GM21786 (cell line): Measurements from ENCODE around the gene HSPH1.

ENCODE experiments used
- ATAC-seq: cut with Tn5 transposase; IDR thresholded peaks from one replicate; pipeline ENCODE4 v1.9.1; 2021; ENCODE audit not compliant: unreplicated experiment

The HSPH1 gene

DNA sequence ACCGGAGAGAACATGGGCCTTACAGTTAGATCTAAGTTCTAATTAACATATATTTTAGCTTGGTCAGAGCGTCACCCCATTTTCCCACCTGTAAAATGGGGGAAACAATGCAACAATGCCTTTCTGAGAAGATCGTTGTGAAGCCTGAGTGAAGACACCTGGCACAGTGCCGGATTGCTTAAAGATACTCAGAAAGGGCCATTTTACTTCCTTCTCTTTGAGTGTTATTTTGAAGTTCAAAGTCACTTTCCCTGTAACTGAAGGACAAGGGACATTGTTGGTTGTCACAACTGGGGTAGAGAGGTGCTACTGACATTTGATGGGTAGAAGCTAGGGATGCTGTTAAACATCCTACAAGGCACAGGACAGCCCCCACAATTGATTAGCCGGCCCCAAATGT, 28.1 kb downstream of the HSPH1 start:
- no peak for ATAC-seq

DNA sequence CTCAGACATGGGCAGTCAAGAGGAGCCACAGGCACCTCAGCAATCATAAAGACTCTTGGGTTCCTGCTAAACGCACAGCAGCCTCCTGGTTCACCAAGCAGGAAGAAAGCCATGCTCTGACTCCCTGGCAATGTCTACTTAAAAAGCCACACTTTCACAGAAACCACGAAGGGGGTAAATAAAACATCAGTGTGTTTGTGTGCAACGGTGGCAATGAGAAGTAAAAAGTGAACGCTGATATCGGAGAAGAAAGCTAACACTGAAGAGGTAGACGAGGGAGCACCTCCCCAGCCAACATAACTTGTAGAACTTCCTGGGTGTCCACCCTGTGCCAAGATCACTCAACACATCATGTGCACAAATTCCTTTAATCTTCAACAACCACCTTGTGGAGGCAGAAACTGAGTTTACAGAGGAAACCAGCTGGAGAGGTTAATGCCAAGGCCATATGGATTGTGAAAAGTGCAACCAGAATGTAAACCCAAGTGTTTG, 30.2 kb downstream of the HSPH1 start:
- ATAC-seq: no peak

DNA sequence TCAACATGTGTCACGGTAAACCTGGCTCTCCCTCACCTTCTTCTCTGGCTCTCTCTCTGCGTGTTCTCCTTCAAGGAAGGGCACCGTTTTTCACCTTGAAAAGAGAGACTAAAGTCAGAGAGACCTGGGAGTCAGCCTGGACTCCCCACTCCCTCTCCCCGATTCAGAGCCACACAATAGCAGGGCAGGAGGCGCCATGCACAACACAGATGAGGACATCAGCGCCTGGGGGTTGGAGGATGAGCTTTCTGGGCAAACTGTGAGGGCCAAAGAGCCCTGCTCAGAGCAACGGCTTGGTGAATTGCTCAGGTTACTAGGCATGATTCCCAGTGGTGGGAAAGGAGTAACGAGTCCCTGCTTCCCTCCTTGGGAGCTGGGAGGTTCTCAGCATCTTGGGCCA, 32.3 kb downstream of the HSPH1 start:
- ATAC-seq: no peak

DNA sequence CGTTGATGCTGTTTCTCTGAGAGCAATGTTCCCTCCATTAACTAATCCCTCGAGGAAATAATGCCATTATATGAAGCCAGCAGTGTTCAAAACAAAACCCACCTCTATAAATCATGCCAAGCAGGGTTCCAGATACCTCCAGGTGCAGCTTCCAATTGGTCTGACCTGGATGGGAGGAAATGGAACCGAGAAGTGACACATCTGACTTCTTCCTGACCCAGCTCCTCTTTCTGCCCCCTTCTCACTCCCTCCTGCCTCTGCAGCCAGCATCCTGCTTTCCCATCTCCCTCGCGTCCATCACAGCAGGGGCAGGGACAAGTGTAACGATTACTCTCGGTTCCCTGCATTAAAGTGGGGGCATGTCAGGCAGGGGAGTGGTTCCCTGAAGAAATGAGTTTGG, 37.5 kb downstream of the HSPH1 start:
- ATAC-seq: no peak

DNA sequence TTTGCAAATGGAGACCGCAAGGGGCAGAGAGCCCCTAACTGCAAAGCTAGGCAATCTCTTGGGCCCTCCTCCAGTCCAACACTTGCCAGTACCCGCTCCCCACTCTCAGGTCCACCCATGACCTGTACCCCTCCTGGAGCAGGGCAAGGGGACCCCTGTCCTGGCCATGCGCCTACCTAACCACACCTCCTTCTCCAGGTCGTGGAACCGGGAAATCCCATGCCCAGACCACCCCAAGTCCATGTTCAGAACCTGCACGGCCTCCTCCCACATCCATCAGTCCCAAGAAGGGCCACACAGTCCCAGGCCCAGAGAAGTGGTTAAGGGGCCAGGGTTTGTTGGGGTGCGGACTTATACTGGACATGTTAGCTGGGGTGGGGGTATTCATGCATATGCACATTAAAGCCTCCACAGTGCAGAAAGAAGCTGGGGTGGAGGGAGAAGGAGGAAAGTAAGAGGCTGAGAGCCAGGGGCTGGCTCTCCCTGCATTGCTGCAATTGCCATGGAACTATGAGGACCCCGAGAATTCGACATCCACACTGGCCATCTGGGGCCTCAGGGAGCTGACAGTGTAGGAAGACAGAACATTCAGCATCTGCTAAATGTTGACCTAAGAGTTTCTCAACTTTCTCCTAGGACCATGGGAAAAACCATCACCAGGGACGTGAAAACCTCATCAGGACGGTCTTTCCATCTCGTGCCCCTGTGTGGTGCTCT, 39.0 kb downstream of the HSPH1 start:
- no peak for ATAC-seq

DNA sequence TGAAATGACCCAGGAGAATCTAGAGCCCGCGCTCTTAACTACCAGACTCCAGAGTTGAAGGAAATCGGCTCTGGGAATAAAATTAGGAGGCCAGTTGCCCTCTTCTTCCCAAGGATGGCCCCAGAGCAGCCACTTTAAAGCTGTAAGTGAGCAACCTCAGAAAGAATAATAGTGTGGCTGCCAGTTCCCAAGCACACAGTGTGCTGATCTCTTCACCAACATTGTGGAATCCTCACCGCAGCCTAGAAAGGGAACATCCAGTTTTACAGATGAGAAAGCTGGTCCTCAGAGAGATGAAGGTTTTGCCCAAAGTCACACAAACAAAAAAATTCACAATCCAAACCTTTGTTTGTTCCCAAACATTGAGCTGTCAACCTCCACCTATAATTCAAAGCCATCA, 39.6 kb downstream of the HSPH1 start:
- ATAC-seq: no peak

DNA sequence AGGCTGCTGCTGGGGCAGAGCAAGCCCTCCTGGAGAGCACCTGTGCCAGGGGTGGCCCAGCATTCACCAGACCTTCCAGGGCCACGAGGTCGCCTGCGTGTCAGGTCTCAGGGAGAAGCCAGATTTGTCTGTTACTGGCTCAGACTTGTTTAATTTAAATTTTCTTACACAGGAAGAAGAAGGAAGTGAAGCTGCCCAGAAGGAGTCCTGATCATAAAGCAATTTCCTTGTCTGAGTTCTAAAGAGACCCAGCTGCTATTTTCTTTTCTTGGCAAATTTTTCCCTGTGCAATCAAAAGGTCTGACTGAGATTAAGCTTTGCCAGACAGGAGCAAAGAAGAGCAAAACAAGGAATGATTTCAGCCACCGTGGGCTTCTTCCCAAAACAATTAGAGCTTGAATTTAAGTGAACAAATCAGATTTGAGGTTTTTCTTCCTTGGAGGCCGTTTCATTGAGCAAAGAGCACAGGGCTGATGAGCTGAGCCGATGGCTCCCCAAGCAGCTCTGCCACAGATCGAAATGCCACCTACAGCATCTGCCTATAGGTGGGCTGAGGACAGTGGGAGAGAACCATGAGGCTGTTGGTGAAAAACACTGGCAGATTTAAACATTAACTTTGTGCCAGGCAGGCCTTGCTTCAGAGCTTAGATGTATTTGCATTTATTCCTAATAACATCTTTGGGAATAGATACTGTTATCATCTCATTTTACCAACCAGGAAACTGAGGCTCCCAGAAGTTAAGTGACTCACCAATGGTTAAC, 40.1 kb downstream of the HSPH1 start:
- ATAC-seq: no peak

DNA sequence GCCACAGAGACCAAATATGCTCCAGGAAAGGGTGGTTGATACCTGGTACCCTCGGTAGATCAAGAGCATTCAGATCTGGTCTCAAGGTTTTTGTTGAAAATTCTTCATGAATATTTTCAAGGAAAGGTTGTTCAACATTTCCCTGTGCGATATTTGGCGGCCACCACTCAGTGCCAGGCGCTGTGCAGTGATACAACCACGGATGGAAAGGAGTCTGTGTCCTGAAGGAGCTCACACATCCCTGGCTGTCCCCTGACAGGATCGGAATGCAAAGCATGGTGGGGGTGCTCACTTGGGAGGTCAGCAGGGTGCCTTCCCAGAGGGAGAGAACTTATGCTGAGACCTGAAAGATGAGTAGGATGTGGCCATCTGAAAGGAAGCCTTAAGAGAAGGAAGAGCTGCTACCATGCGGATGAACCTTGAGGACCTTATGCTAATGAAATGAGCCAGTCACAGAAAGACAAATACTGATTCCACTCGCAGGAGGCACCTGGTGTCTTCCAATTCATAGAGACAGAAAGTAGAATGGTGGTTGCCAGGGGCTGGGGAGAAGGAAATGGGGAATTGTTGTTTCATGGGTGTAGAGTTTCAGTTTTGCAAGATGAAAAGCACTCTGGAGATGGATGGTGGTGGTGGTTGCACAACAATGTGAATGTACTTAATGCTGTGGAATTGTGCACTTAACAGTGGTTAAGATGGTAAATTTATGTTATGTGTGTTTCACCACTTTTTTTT, 41.6 kb downstream of the HSPH1 start:
- no peak for ATAC-seq

DNA sequence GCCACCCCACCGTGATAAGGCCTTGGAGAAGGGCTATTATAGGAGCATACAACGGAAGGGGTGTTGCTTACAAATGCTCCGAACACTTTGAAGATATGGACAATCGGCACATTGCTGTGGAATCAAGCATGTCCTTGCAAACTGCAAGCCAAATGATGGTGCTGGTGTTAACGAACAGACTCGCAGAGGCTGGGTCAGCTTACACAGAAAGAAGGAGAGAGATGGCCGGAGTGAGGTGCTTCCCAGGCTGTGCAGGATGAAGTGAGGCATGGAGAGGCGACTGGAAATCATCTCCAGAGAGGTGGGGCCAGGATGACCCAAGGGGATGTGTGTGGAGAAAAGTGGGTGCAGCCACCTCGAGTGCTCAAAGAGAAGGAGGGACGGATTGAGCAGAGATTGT, 42.2 kb downstream of the HSPH1 start:
- no peak for ATAC-seq

DNA sequence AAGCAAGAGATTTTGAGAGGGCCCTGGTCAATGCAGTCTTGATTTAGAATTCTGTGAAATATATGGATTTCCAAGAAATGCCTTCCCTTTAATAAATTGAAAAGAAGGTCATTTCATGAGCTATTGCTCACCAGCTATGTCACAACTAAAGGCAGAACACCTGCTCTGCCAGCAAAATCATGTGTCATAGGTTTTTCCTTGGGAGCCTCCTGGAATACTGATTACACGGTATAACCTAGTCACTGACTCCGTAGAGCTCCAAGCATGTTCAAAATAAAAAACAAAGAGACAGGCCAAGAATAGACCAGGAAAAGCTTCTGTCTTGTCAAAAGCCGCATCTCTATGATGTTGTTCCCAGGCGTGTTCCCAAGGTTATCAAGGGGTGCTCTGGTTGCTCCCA, 45.5 kb downstream of the HSPH1 start:
- no peak for ATAC-seq

DNA sequence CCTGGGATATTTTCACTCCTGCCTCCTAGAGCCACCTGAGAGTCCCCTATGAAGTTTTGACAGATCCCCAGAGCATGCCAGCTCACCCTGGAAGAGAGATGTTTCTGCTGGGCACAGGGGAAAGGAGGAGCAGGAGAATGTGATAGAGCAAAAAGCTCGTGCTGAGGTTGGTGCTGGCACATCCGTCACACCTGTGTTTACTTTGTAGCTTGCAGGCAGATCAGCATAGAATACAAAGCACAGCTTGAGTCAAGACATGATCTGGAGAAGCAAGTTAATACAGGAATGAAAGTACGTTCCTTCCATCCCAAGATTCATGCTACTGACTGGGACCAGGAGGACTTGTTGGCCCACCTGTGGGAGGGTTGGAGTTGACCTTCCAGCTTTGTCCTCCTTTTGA, 46.1 kb downstream of the HSPH1 start:
- ATAC-seq: no peak

DNA sequence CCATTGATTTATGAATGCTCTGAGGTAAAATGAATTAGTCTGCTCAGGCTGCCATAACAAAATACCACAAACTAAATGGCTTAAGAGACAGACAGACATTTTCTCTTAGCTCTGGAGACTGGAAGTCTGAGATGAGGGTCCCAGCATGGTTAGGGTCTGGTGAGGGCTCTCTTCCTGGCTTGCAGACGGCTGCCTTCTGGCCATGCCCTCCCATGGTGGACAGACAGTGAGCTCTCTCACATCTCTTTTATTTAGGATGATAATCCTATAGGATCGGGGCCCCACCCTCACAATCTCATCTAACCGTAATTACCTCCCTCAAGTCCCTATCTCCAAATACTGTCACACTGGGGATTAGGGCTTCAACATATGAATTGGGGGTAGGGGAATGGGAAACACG, 47.1 kb downstream of the HSPH1 start:
- ATAC-seq: no peak

DNA sequence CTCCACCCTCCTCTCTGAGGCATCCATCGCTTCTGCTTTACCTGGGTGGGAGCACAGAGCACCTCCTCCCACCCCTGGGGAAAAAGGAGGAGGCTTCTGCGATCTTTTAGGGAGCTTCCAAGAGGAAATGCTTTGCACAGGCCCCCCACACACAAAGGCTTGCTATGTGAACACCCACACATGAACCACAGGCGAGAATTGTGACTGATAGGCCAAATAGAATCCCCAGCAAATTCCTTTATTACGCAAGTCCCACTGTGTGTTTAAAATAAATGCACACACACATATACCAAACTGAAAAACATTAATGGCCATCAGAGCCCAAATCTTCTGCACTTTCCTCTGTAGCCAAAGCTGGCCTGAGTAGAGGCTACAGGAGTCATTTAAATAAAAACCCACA, 50.6 kb downstream of the HSPH1 start:
- no peak for ATAC-seq

DNA sequence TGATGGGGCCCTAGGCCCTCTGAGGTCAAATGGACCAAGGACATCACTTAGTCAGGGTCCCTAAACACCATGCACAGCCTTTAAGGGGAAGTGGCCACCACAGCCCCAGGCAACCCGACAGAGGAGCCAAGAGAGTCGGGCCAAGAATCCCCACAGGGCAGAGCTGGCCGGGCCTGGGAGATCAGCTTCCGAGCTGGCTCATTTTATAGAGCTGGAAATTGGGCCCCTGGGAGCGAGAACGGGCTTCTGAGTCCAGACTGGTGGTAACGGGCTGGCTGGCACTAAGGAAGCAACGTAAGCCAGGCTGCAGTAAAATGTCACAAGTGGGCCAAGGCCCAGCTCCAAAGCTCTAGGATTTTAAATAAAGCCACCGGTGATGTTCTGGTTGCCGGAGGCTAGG, 51.1 kb downstream of the HSPH1 start:
- no peak for ATAC-seq

DNA sequence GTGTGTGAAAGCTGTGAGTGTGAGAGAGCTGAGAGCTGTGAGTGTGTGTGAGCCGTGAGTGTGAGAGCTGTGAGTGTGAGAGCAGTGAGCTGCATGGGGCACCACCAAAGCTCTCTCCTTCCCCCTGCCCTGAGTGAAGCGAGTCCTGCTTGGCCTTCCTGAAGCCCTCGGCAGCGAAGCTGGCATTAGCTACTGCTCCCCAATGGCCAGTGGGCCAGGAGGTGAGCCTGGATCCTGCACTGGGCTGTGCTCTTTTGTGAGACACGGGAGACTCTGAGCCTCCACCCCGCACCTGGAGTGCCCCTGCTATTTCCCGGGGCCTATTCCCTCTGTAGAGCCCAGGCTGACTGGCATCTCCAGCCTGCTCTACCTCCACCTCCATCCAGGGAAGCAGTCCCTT, 51.5 kb downstream of the HSPH1 start:
- ATAC-seq: no peak

DNA sequence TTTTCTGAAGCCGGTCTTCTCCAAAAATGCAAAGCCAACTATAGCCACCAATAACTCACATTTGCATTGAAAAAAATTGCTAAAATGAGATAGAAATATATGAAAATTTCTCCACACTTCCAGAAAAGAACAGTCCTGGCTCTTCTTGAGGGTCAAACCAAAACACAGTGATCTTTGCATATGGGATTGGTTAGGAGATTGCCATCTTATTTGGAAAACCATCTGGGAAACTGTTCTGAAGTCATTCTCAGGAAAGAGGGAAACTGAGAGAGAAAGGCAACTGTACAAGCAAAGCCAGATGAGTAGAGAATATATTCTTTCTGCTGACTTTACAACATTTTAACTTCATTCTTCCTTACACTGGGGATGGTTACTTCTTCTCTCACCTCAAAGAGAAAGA, 54.6 kb downstream of the HSPH1 start:
- ATAC-seq: no peak

DNA sequence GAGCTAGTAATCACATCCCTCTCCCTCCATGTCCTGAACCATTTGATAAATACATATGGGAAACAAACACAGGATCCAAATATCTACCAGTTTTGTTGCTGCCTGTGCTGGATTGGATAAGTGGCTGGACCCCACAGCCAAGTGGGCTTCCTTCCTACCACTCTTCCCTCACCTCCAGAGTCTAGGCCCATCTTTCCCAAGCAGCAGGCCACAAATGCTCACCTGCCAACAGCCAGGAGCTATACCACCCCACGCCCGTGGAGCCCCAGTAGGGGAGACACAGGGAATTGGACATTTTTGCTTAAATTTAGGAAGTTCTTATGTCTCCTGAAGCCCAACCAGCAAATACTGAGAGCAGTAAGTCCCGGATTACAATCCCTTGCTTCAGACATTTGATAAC, 55.8 kb downstream of the HSPH1 start:
- no peak for ATAC-seq

DNA sequence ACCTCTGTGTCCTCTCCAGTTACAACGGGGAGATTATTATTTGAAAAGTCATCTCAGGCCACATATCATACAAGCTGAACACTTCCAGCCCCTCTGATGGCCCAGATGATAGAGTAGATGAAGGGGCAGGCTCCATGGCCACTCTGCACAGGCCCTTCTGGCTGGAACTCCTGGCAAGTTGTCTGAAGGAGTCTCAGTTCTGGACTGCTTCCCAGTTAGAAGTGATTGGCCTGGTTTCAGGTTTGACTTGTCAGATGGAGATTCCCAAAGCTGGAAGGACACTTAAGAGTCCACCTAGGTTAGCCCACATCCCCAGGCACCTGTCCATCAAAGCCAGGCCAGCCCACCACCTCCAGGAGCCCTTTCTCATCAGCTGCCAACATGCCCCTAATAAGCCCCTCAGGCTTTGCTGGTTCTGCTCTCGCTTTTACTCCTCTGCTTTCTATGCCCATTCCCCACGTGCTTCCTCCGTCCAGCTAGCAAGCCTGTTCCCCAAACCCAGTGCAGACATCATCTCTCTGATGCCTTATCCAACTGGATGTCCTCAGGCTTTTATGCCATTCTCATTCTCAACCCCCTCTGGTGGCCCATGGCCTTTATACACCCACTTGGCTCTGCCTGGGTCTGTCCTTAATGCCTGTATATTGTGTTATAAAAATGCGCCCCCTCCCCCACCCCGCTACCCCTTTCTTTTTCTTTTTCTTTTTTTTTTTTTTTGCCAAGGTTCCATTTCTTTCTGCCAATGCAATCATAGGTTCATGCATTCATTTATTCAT, 56.5 kb downstream of the HSPH1 start:
- no peak for ATAC-seq

DNA sequence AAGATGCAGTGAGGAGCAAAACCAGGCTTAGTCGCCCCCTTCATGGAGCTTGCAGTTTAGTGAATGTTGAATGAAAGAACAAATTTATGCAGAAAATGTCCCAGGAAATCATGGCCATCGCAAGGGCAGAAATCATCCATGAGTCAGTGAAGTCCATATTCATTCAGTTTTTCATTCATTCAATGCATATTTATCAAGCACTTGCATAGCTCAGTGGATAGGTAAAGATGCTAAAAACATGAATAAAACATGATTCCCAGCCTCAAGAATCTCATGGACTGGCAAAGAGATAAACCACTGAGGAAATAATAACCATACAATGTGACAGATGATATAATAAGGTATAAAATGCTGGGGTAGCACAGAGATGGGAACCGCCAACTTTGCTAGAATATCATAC, 58.8 kb downstream of the HSPH1 start:
- no peak for ATAC-seq

DNA sequence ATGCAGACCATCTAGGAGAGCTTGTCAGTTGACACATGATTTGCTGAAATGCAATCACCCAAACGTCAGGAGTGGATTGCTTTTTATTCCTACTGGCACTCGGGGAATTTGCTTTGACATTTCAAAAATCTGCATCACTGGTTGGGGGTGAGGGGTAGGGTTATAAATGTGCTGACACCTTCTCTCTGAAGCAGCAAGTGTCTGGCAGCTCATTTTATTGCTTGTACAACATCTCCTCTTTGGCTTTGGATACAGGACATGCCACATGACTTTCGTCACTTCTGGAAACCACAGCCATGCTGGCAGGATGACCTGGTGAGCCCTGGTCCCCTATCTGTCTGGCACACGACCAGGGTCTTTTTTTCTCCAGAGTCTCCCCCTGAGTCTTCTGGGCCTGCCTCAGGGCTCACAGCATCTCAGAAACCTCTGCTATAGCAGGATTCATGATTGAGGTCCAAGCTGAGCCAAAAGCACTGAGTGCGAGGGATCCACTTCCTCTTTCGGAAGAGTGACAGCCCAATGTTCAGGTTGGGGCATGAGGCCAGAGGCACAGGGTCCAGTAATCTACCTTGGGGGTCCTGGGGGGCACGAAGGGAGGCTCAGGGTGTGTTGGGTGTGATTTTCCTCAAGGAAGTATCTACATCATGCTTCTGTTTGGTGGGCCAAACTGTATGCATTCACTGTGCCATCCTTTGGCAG, 60.1 kb downstream of the HSPH1 start:
- no peak for ATAC-seq

DNA sequence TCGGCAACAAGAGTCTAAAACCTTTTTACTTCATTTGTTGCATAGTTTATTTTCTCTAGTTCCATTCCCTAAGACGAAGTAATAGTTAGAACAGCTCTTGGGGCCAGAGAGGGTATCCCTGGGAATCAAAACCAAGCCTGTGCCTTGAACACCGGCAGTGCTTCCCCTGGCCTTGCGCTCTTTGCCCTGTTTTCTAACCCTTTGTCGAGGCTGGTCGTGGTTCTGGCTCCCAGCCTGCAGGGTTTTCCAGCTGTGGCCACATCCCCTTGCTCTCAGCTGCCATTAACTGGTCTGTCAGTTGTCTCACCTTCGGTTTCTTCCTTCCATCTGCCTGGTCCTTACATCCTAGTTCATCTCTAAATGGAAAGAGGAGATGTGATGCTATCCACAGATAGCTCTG, 61.0 kb downstream of the HSPH1 start:
- ATAC-seq: no peak
